HG03025 (cell line): ENCODE results near the gene SEMA3E.
A peak's percentile ranks its signal among the peaks of the same experiment; 100 is the strongest.
"Not testable (repeated sequence)": the region's sequence is repeated elsewhere in the genome, so short reads cannot be mapped to it uniquely, and the experiment has no call there.

Experiments used
- ATAC-seq: cut with Tn5 transposase; IDR thresholded peaks from one replicate; pipeline ENCODE4 v1.9.1; 2021; ENCODE audit warnings: mild to moderate bottlenecking, moderate library complexity; ENCODE audit not compliant: unreplicated experiment, low FRiP score

The SEMA3E gene

GRCh38 chr7:83562960-83563359, 86.0 kb downstream of the SEMA3E start:
- ATAC-seq: no peak

GRCh38 chr7:83562289-83562688, 86.7 kb downstream of the SEMA3E start:
- ATAC-seq: no peak

GRCh38 chr7:83559887-83560286, 89.1 kb downstream of the SEMA3E start:
- ATAC-seq: no peak

- not testable (repeated sequence) for ATAC-seq
These were observed 96.4 kb downstream of the SEMA3E start for GRCh38 chr7:83552556-83552955.

- ATAC-seq: no peak
These were observed 98.8 kb downstream of the SEMA3E start for GRCh38 chr7:83550100-83550499.

- no peak for ATAC-seq
These were observed 100.7 kb downstream of the SEMA3E start for GRCh38 chr7:83548250-83548649.

GRCh38 chr7:83547526-83547925, 101.4 kb downstream of the SEMA3E start:
- ATAC-seq: peak; percentile 90

- ATAC-seq: no peak
These were observed 102.4 kb downstream of the SEMA3E start for GRCh38 chr7:83546586-83546985.

- no peak for ATAC-seq
These were observed 107.6 kb downstream of the SEMA3E start for GRCh38 chr7:83541187-83541960.

GRCh38 chr7:83534488-83534887, 114.5 kb downstream of the SEMA3E start:
- ATAC-seq: no peak

GRCh38 chr7:83532219-83532618, 116.7 kb downstream of the SEMA3E start:
- ATAC-seq: no peak

GRCh38 chr7:83531766-83532165, 117.2 kb downstream of the SEMA3E start:
- ATAC-seq: no peak

GRCh38 chr7:83528925-83529423, 120.0 kb downstream of the SEMA3E start:
- no peak for ATAC-seq

GRCh38 chr7:83524277-83525075, 124.5 kb downstream of the SEMA3E start:
- no peak for ATAC-seq

- ATAC-seq: no peak
These were observed 128.2 kb downstream of the SEMA3E start for GRCh38 chr7:83520726-83521125.

GRCh38 chr7:83519240-83519639, 129.7 kb downstream of the SEMA3E start:
- no peak for ATAC-seq

- no peak for ATAC-seq
These were observed 131.8 kb downstream of the SEMA3E start for GRCh38 chr7:83517035-83517700.

GRCh38 chr7:83514977-83515376, 134.0 kb downstream of the SEMA3E start:
- ATAC-seq: no peak

GRCh38 chr7:83509255-83510021, 139.5 kb downstream of the SEMA3E start:
- ATAC-seq: no peak

- no peak for ATAC-seq
These were observed 144.6 kb downstream of the SEMA3E start for GRCh38 chr7:83504330-83504729.
